Measurements from ENCODE around the gene SEMA5B.

The SEMA5B gene

DNA sequence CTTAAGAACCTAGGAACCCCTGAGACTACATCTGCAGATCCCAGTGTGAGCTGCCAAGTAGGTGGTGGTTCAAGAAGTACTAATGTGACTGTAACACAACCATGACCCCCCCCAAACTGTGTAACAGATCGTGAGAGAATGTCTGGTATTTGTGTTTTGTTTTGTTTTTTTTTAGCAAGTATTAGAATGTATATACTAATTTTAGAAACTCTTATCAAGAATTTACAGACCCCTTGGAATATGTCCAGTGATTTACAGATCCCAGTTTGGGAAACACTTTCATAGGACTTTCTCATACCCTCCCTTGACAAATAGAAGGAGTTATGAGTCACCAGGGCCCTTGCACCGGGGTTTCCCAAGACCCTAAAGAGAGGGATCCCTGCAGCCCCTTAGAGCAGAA is 79.8 kb downstream of the SEMA5B start:
- no peak for TF ChIP-seq TAF1 (IDR thresholded peaks at IDR 0.05; ENCODE audit: low read depth)
- TF ChIP-seq CEBPB (IDR thresholded peaks at IDR 0.05): no peak
- TF ChIP-seq CREB1 (IDR thresholded peaks at IDR 0.05; ENCODE audit: low read depth): no peak
- no peak for TF ChIP-seq ZBTB7A (IDR thresholded peaks at IDR 0.05; ENCODE audit: low read depth)
- TF ChIP-seq, protein P1, sequence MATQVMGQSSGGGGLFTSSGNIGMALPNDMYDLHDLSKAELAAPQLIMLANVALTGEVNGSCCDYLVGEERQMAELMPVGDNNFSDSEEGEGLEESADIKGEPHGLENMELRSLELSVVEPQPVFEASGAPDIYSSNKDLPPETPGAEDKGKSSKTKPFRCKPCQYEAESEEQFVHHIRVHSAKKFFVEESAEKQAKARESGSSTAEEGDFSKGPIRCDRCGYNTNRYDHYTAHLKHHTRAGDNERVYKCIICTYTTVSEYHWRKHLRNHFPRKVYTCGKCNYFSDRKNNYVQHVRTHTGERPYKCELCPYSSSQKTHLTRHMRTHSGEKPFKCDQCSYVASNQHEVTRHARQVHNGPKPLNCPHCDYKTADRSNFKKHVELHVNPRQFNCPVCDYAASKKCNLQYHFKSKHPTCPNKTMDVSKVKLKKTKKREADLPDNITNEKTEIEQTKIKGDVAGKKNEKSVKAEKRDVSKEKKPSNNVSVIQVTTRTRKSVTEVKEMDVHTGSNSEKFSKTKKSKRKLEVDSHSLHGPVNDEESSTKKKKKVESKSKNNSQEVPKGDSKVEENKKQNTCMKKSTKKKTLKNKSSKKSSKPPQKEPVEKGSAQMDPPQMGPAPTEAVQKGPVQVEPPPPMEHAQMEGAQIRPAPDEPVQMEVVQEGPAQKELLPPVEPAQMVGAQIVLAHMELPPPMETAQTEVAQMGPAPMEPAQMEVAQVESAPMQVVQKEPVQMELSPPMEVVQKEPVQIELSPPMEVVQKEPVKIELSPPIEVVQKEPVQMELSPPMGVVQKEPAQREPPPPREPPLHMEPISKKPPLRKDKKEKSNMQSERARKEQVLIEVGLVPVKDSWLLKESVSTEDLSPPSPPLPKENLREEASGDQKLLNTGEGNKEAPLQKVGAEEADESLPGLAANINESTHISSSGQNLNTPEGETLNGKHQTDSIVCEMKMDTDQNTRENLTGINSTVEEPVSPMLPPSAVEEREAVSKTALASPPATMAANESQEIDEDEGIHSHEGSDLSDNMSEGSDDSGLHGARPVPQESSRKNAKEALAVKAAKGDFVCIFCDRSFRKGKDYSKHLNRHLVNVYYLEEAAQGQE (IDR thresholded peaks at IDR 0.05; ENCODE audit: low read depth): no peak
- TF ChIP-seq TEAD4 (IDR thresholded peaks at IDR 0.05): no peak
- TF ChIP-seq EGR1 (IDR thresholded peaks at IDR 0.05): no peak
- TF ChIP-seq, protein P2, sequence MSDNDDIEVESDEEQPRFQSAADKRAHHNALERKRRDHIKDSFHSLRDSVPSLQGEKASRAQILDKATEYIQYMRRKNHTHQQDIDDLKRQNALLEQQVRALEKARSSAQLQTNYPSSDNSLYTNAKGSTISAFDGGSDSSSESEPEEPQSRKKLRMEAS (IDR thresholded peaks at IDR 0.05): no peak
- TF ChIP-seq YY1 (IDR thresholded peaks at IDR 0.05; ENCODE audit: low read depth): no peak
- TF ChIP-seq NFIC (IDR thresholded peaks at IDR 0.05): no peak
- TF ChIP-seq RAD21 (IDR thresholded peaks at IDR 0.05; ENCODE audit: low read depth): no peak
- TF ChIP-seq, protein P3, sequence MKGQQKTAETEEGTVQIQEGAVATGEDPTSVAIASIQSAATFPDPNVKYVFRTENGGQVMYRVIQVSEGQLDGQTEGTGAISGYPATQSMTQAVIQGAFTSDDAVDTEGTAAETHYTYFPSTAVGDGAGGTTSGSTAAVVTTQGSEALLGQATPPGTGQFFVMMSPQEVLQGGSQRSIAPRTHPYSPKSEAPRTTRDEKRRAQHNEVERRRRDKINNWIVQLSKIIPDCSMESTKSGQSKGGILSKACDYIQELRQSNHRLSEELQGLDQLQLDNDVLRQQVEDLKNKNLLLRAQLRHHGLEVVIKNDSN (IDR thresholded peaks at IDR 0.05): no peak

DNA sequence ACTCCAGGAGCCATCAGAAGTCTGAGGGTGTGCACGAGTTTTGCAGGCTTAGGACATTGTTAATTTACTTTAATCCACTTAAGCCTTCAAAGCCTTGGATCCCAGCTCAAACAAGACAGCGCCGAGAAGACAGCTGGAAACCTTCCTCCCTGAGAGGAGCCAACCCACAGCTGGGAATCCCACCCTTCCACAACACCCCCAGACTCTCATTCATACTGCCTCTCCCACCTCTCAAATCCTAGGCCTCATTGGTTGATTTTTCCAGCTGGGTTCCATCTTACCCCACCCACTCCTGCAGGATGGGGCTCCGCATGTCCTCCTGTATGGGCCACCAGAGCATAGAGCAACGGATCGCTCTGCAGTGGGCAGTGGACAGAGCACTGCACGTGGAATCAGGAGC is 80.4 kb downstream of the SEMA5B start:
- TF ChIP-seq TCF12 (IDR thresholded peaks at IDR 0.05; ENCODE audit: low read depth) (no peak), NFIC (IDR thresholded peaks at IDR 0.05) (no peak), RAD21 (IDR thresholded peaks at IDR 0.05; ENCODE audit: low read depth) (no peak), FOXM1 (IDR thresholded peaks at IDR 0.05; ENCODE audit: borderline replicate concordance, low read depth) (no peak), ZBTB7A (IDR thresholded peaks at IDR 0.05; ENCODE audit: low read depth) (no peak), CEBPB (IDR thresholded peaks at IDR 0.05) (no peak), EGR1 (IDR thresholded peaks at IDR 0.05) (no peak), YY1 (IDR thresholded peaks at IDR 0.05; ENCODE audit: low read depth) (no peak), CREB1 (IDR thresholded peaks at IDR 0.05; ENCODE audit: low read depth) (no peak), TAF1 (IDR thresholded peaks at IDR 0.05; ENCODE audit: low read depth) (no peak), EP300 (IDR thresholded peaks at IDR 0.05; ENCODE audit: borderline replicate concordance) (no peak), TEAD4 (IDR thresholded peaks at IDR 0.05) (no peak)
- TF ChIP-seq, protein P2 (IDR thresholded peaks at IDR 0.05): no peak
- TF ChIP-seq, protein P3 (IDR thresholded peaks at IDR 0.05): no peak
- TF ChIP-seq, protein P1 (IDR thresholded peaks at IDR 0.05; ENCODE audit: low read depth): no peak

DNA sequence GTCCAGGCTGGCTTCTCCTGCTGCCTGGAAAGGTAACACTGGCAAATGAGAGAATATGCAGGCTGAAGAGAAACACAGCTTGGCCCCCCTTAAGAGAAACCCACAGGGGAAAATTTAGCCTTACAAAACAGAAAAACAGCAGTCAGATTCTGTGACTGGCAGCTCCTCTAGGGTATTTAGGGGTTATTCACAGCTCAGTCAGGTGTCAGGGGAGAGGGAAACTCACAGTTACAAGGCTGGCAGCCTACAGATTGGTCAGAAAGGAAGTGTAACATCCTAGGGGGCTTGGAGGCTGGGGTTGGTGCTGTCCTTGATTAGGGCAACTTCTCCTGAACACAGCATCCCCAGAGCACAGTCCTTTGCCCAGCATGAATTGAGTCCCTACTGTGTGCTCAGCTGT is 81.4 kb downstream of the SEMA5B start:
- TF ChIP-seq ZBTB7A (IDR thresholded peaks at IDR 0.05; ENCODE audit: low read depth): no peak
- TF ChIP-seq TCF12 (IDR thresholded peaks at IDR 0.05; ENCODE audit: low read depth): no peak
- TF ChIP-seq EP300 (IDR thresholded peaks at IDR 0.05; ENCODE audit: borderline replicate concordance): no peak
- no peak for TF ChIP-seq EGR1 (IDR thresholded peaks at IDR 0.05)
- TF ChIP-seq, protein P1 (IDR thresholded peaks at IDR 0.05; ENCODE audit: low read depth): no peak
- TF ChIP-seq RAD21 (IDR thresholded peaks at IDR 0.05; ENCODE audit: low read depth): no peak
- no peak for TF ChIP-seq NFIC (IDR thresholded peaks at IDR 0.05)
- no peak for TF ChIP-seq CREB1 (IDR thresholded peaks at IDR 0.05; ENCODE audit: low read depth)
- no peak for TF ChIP-seq FOXM1 (IDR thresholded peaks at IDR 0.05; ENCODE audit: borderline replicate concordance, low read depth)
- TF ChIP-seq, protein P3 (IDR thresholded peaks at IDR 0.05): no peak
- TF ChIP-seq YY1 (IDR thresholded peaks at IDR 0.05; ENCODE audit: low read depth): no peak
- TF ChIP-seq CEBPB (IDR thresholded peaks at IDR 0.05): no peak
- TF ChIP-seq TEAD4 (IDR thresholded peaks at IDR 0.05): no peak
- TF ChIP-seq TAF1 (IDR thresholded peaks at IDR 0.05; ENCODE audit: low read depth): no peak
- TF ChIP-seq, protein P2 (IDR thresholded peaks at IDR 0.05): no peak

DNA sequence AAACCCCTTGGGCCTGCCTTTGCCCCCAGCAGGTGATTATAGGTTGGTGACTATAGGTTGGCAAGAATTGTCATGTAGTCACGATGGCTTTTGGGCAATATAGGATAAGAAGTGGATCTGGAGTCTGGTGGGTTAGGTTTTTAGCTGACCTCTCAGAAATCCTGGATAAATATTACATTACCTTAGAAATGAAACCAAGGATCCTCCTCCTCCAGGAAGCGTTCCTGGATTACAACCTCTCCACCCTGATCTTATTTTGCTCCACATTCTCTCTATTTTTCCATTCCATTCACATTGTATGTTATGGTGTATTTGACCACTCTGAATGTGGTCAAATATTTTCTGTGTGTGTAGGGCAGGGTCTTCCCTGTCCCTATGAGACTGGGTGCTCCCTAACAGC is 82.3 kb downstream of the SEMA5B start:
- TF ChIP-seq TCF12 (IDR thresholded peaks at IDR 0.05; ENCODE audit: low read depth): no peak
- no peak for TF ChIP-seq RAD21 (IDR thresholded peaks at IDR 0.05; ENCODE audit: low read depth)
- TF ChIP-seq, protein P1 (IDR thresholded peaks at IDR 0.05; ENCODE audit: low read depth): no peak
- no peak for TF ChIP-seq EP300 (IDR thresholded peaks at IDR 0.05; ENCODE audit: borderline replicate concordance)
- TF ChIP-seq TEAD4 (IDR thresholded peaks at IDR 0.05): no peak
- TF ChIP-seq TAF1 (IDR thresholded peaks at IDR 0.05; ENCODE audit: low read depth): no peak
- TF ChIP-seq, protein P2 (IDR thresholded peaks at IDR 0.05): no peak
- no peak for TF ChIP-seq ZBTB7A (IDR thresholded peaks at IDR 0.05; ENCODE audit: low read depth)
- no peak for TF ChIP-seq CREB1 (IDR thresholded peaks at IDR 0.05; ENCODE audit: low read depth)
- no peak for TF ChIP-seq NFIC (IDR thresholded peaks at IDR 0.05)
- no peak for TF ChIP-seq YY1 (IDR thresholded peaks at IDR 0.05; ENCODE audit: low read depth)
- no peak for TF ChIP-seq EGR1 (IDR thresholded peaks at IDR 0.05)
- TF ChIP-seq CEBPB (IDR thresholded peaks at IDR 0.05): no peak
- no peak for TF ChIP-seq FOXM1 (IDR thresholded peaks at IDR 0.05; ENCODE audit: borderline replicate concordance, low read depth)
- TF ChIP-seq, protein P3 (IDR thresholded peaks at IDR 0.05): no peak

Measured in Ishikawa (cell line).